AG04449 (cell line): ENCODE results near the gene CDC42BPA.

Source experiments
- CTCF ChIA-PET: fragments of 350-600 bp; formaldehyde crosslinking; extraction: SDS; loops from one replicate; lab custom pipeline; 2021; ENCODE audit warnings: antibody characterized with exemption; lab: Yijun Ruan, JAX
- POLR2A ChIA-PET: fragments of 400-600, 350-600 bp; formaldehyde crosslinking; extraction: SDS; loops from one replicate; lab custom pipeline; 2020; ENCODE audit warnings: antibody characterized with exemption, inconsistent platforms; lab: Yijun Ruan, JAX
- DNase-seq: peaks from one replicate; pipeline ENCODE4 v3.0.0-alpha.2; 2010; ENCODE audit warnings: low read depth, low spot score
- H3K4me3 ChIP-seq: 2 replicates; pipeline ENCODE4 v1.5.1; 2011; ENCODE audit warnings: low read depth, mild to moderate bottlenecking, control low read depth, low read length
- CTCF ChIP-seq: IDR thresholded peaks from one replicate; pipeline ENCODE4 v1.5.1; 2011; ENCODE audit warnings: mild to moderate bottlenecking, moderate library complexity, low read length, control low read depth, inconsistent platforms; ENCODE audit not compliant: insufficient read depth; ENCODE audit errors: missing control alignments

CDC42BPA gene

DNA sequence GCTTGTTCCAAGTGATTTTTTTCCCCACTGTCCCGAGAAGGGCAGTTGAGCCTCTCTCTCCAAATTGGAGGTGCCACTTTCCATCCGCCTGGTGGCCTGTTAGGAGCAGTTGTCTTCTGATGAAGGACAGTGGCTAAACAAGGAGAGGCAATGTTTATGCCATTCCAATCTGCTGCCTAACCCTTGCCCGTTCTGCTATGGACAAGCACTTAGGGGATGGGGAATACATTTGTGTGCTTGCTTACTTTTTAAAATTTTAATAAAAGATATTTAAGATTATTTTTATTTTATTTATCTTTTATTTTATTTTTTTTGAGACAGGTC lies 366.2 kb downstream of the CDC42BPA start:
- no peak for TF ChIP-seq CTCF
- CTCF ChIA-PET, result no interaction called here
- no peak overlapping the region for H3K4me3 ChIP-seq
- POLR2A ChIA-PET, result no interaction called here
- DNase-seq, result no peak

- no peak for TF ChIP-seq CTCF
- no peak overlapping the region for H3K4me3 ChIP-seq
- DNase-seq, result no peak
- ChIA-PET POLR2A (no interaction called here), CTCF (interaction anchor here (0.6 kb wide), 1 partner anchor 12 kb away, joined by 3 read pairs; no protein-coding TSS in a partner anchor)
Observed at GRCh38 chr1:226951286-226952117, 366.8 kb downstream of the CDC42BPA start.

GRCh38 chr1:226950871-226951270 lies 367.4 kb downstream of the CDC42BPA start:
- TF ChIP-seq CTCF, result no peak
- POLR2A ChIA-PET, result no interaction called here
- CTCF ChIA-PET, result interaction anchor here (1.2 kb wide), 1 partner anchor 13 kb away, joined by 3 read pairs; no protein-coding TSS in a partner anchor
- H3K4me3 ChIP-seq, result no peak overlapping the region
- DNase-seq, result no peak

DNA sequence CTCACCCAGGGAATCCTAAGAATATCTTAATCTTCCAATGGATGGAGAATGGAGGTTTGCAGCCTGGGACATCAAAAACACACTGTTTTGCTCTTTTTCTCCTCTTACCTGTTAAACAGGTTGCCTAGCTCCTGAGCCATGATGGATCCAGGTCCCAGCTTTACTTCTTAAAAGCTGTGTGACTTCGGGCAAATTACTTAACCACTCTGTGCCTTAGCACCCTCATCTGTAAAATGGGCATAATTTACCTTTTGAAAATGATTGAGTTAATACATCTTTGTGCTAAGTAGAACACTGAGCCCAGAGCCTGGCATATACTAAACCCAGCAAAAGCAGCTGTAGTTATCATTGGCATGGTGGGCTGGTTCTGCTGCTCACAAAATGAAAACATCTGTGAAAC lies 368.0 kb downstream of the CDC42BPA start:
- no peak for TF ChIP-seq CTCF
- ChIA-PET CTCF (interaction anchor here (1.2 kb wide), 1 partner anchor 13 kb away, joined by 3 read pairs; no protein-coding TSS in a partner anchor), POLR2A (no interaction called here)

GRCh38 chr1:226949401-226949800 lies 368.9 kb downstream of the CDC42BPA start:
- H3K4me3 ChIP-seq, result no peak overlapping the region
- no peak for DNase-seq
- POLR2A ChIA-PET, result no interaction called here
- CTCF ChIA-PET, result interaction anchor here (1.2 kb wide), 1 partner anchor 12 kb away, joined by 3 read pairs; no protein-coding TSS in a partner anchor
- TF ChIP-seq CTCF, result no peak

More for the DNA sequence above, 368.0 kb downstream of the CDC42BPA start:
- no peak for DNase-seq
- H3K4me3 ChIP-seq, result no peak overlapping the region

DNA sequence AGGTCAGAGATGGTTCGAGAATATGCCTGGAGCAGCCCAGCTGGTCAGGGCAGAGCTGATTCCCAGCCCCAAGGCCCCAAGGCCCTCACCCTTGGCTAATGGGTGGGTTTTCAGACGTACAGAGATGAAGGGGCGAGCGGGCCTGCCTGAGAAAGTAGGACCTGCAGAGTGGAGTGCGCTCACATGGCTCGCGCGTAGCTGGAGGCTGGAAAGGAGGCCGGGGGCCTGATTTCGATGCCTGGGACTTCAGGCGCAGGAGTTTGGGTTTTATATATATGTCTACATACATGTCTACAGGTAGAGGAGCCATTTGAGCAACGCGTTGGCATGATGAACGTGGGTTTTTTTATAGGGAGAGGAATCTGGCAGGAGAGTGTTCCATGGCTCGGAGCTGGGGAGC lies 369.3 kb downstream of the CDC42BPA start:
- no peak for DNase-seq
- no peak for TF ChIP-seq CTCF
- ChIA-PET CTCF (no interaction called here), POLR2A (no interaction called here)
- no peak overlapping the region for H3K4me3 ChIP-seq
